H9 (cell line): Measurements from ENCODE around the gene CFAP54. TPM values are rescaled to one million over a fixed set of nuclear protein-coding genes. Genes with fewer than 3 reads are reported as not detected.

Source experiments
- DNase-seq: peaks from one replicate; pipeline ENCODE4 v3.0.0-alpha.2; 2017
- H2AFZ ChIP-seq: one replicate; pipeline ENCODE4 v1.6.1; 2013; ENCODE audit warnings: mild to moderate bottlenecking, low read length, control low read depth, moderate library complexity
- H2AK5ac ChIP-seq: 2 replicates; pipeline ENCODE4 v1.6.1; 2013; ENCODE audit warnings: low read length, control low read depth, mixed read lengths; ENCODE audit not compliant: insufficient read length
- H2BK120ac ChIP-seq: one replicate; pipeline ENCODE4 v1.6.1; 2013; ENCODE audit warnings: low read depth, mild to moderate bottlenecking, low read length, control low read depth, inconsistent platforms; ENCODE audit not compliant: poor library complexity, severe bottlenecking
- H2BK12ac ChIP-seq: 2 replicates; pipeline ENCODE4 v1.6.1; 2013; ENCODE audit warnings: low read length, control low read depth, mixed read lengths, low read depth; ENCODE audit not compliant: insufficient read length
- H2BK15ac ChIP-seq: 2 replicates; pipeline ENCODE4 v1.6.1; 2013; ENCODE audit warnings: low read depth, low read length, control low read depth
- H2BK20ac ChIP-seq: one replicate; pipeline ENCODE4 v1.6.1; 2013; ENCODE audit warnings: low read depth, mild to moderate bottlenecking, low read length, control low read depth, inconsistent platforms; ENCODE audit not compliant: poor library complexity, severe bottlenecking
- H2BK5ac ChIP-seq: 2 replicates; pipeline ENCODE4 v1.6.1; 2013; ENCODE audit warnings: low read length, control low read depth, mixed read lengths; ENCODE audit not compliant: insufficient read length
- H3K14ac ChIP-seq: 2 replicates; pipeline ENCODE4 v1.6.1; 2013; ENCODE audit warnings: low read length, control low read depth; ENCODE audit not compliant: insufficient read depth
- H3K18ac ChIP-seq: 2 replicates; pipeline ENCODE4 v1.6.1; 2013; ENCODE audit warnings: low read depth, mild to moderate bottlenecking, mixed read lengths, low read length, control low read depth; ENCODE audit not compliant: insufficient read length
- H3K23ac ChIP-seq: 2 replicates; pipeline ENCODE4 v1.6.1; 2013; ENCODE audit warnings: low read length, control low read depth, mixed read lengths, low read depth; ENCODE audit not compliant: insufficient read length
- H3K23me2 ChIP-seq: 2 replicates; pipeline ENCODE4 v1.6.1; 2013; ENCODE audit warnings: low read depth, mild to moderate bottlenecking, mixed read lengths, low read length, control low read depth; ENCODE audit not compliant: insufficient read length, poor library complexity, severe bottlenecking
- H3K27ac ChIP-seq: 2 replicates; pipeline ENCODE4 v1.5.1; 2013; ENCODE audit warnings: low read length, control low read depth, mixed read lengths, low read depth; ENCODE audit not compliant: insufficient read length
- H3K27me3 ChIP-seq: 2 replicates; pipeline ENCODE4 v1.6.1; 2013; ENCODE audit warnings: low read length, control low read depth, inconsistent platforms; ENCODE audit not compliant: insufficient read depth
- H3K4ac ChIP-seq: 2 replicates; pipeline ENCODE4 v1.6.1; 2013; ENCODE audit warnings: low read depth, mild to moderate bottlenecking, control low read depth, inconsistent platforms, low read length, moderate library complexity
- H3K4me1 ChIP-seq: 2 replicates; pipeline ENCODE4 v1.6.1; 2013; ENCODE audit warnings: low read length, control low read depth, inconsistent platforms; ENCODE audit not compliant: insufficient read depth
- H3K4me2 ChIP-seq: 2 replicates; pipeline ENCODE4 v1.6.1; 2013; ENCODE audit warnings: low read length, control low read depth, mixed read lengths; ENCODE audit not compliant: insufficient read length, insufficient read depth
- H3K56ac ChIP-seq: 2 replicates; pipeline ENCODE4 v1.6.1; 2013; ENCODE audit warnings: low read depth, mild to moderate bottlenecking, mixed read lengths, low read length, control low read depth; ENCODE audit not compliant: insufficient read length
- H3K79me1 ChIP-seq: 2 replicates; pipeline ENCODE4 v1.6.1; 2013; ENCODE audit warnings: low read depth, mild to moderate bottlenecking, moderate library complexity, low read length, control low read depth, inconsistent platforms; ENCODE audit not compliant: insufficient read depth, poor library complexity, severe bottlenecking
- H3K79me2 ChIP-seq: 2 replicates; pipeline ENCODE4 v1.6.1; 2013; ENCODE audit warnings: low read length, control low read depth, inconsistent platforms; ENCODE audit not compliant: insufficient read depth
- H3K9ac ChIP-seq: 2 replicates; pipeline ENCODE4 v1.6.1; 2013; ENCODE audit warnings: low read length, control low read depth, mixed read lengths; ENCODE audit not compliant: insufficient read length; ENCODE audit errors: extremely low read depth
- H3K9me3 ChIP-seq: one replicate; pipeline ENCODE4 v1.6.1; 2013; ENCODE audit warnings: low read depth, low read length, inconsistent platforms; ENCODE audit not compliant: control insufficient read depth
- H3T11ph ChIP-seq: one replicate; pipeline ENCODE4 v1.6.1; 2013; ENCODE audit warnings: mild to moderate bottlenecking, low read length, control low read depth, inconsistent platforms
- H4K20me1 ChIP-seq: one replicate; pipeline ENCODE4 v1.6.1; 2013; ENCODE audit not compliant: control insufficient read depth, insufficient read length, insufficient read depth
- H4K5ac ChIP-seq: 2 replicates; pipeline ENCODE4 v1.6.1; 2013; ENCODE audit warnings: low read depth, mild to moderate bottlenecking, mixed read lengths, low read length, control low read depth; ENCODE audit not compliant: insufficient read length
- H4K8ac ChIP-seq: replicated peaks from 2 replicates; pipeline ENCODE4 v1.6.1; 2013; ENCODE audit warnings: low read length, control low read depth, mixed read lengths, low read depth; ENCODE audit not compliant: insufficient read length
- H4K91ac ChIP-seq: 2 replicates; pipeline ENCODE4 v1.6.1; 2013; ENCODE audit warnings: low read depth, mild to moderate bottlenecking, moderate library complexity, mixed read lengths, low read length, control low read depth; ENCODE audit not compliant: insufficient read length
- H3K27ac Mint-ChIP-seq, 3 experiments: 2 replicates in 2 of 3; 3 replicates in 1 of 3; pipeline ENCODE4 v1.8.0; 2020 to 2021; ENCODE audit warnings: mixed read lengths in 3 of 3, mild to moderate bottlenecking in 1 of 3, moderate library complexity in 1 of 3
- H3K27me3 Mint-ChIP-seq: 2 replicates; pipeline ENCODE4 v1.8.0; 2021; ENCODE audit warnings: low read depth, mild to moderate bottlenecking, moderate library complexity, mixed read lengths
- H3K36me3 Mint-ChIP-seq, 3 experiments: 2 replicates in 2 of 3; 3 replicates in 1 of 3; pipeline ENCODE4 v1.8.0; 2020 to 2021; ENCODE audit warnings: low read depth in 3 of 3, mixed read lengths in 3 of 3; ENCODE audit not compliant: insufficient read depth in 1 of 3
- H3K4me1 Mint-ChIP-seq, 2 experiments: 2 replicates each; pipeline ENCODE4 v1.8.0; 2020; ENCODE audit warnings: mixed read lengths in 2 of 2
- H3K4me3 Mint-ChIP-seq, 2 experiments: 2 replicates in 1 of 2; 3 replicates in 1 of 2; pipeline ENCODE4 v1.8.0; 2020 to 2021; ENCODE audit warnings: mild to moderate bottlenecking in 2 of 2, mixed read lengths in 2 of 2, moderate library complexity in 1 of 2
- H3K9me3 Mint-ChIP-seq, 2 experiments: 2 replicates in 1 of 2; 3 replicates in 1 of 2; pipeline ENCODE4 v1.8.0; 2020; ENCODE audit warnings: mild to moderate bottlenecking in 2 of 2, mixed read lengths in 2 of 2, moderate library complexity in 1 of 2
- CTCF ChIP-seq: fragments of 200-600 bp; sonication (generic); conservative IDR thresholded peaks from 3 replicates; pipeline ENCODE4 v1.8.0; 2021; ENCODE audit warnings: antibody characterized with exemption, mild to moderate bottlenecking
- WGBS: extraction: QIAGEN DNeasy Blood & Tissue Kit; methylation state at CpG from one replicate; pipeline ENCODE4 v1.1.7; 2013; ENCODE audit warnings: missing lambda C conversion rate, low lambda C conversion rate, mixed read lengths; ENCODE audit not compliant: insufficient read length; ENCODE audit errors: extremely low coverage; 5-methylcytosine and 5-hydroxymethylcytosine counted together
- total RNA-seq: library from RNA; stranded (reverse); gene quantifications from 2 replicates; pipeline ENCODE4 v1.2.1, GENCODE V29; 2021

Gene CFAP54
- total RNA-seq, 1 experiment from 2014 or later: 0.24 TPM

- no peaks in the 10 kb centered on the region for H3K79me2 ChIP-seq
- H2BK15ac ChIP-seq: no peak overlapping the region
- no peak overlapping the region for H3K4me2 ChIP-seq
- H3K9me3 ChIP-seq: no peaks in the 10 kb centered on the region
- H3K23ac ChIP-seq: no peak overlapping the region
- H4K8ac ChIP-seq: no peak overlapping the region
- no peak overlapping the region for H2BK5ac ChIP-seq
- Mint-ChIP-seq H3K27me3 (no peaks in the 10 kb centered on the region), H3K27ac (no peak overlapping the region), H3K4me1 (no peaks in the 10 kb centered on the region), H3K4me3 (no peak overlapping the region), H3K36me3 (no peaks in the 10 kb centered on the region), H3K9me3 (no peaks in the 10 kb centered on the region)
- no peak overlapping the region for H3K14ac ChIP-seq
- no peaks in the 10 kb centered on the region for H3K27me3 ChIP-seq
- no peak overlapping the region for H2AFZ ChIP-seq
- no peak overlapping the region for H3K18ac ChIP-seq
- H4K91ac ChIP-seq: no peak overlapping the region
- no peaks in the 10 kb centered on the region for H3K23me2 ChIP-seq
- no peak for DNase-seq
- TF ChIP-seq CTCF: no peak
- no peak overlapping the region for H3K56ac ChIP-seq
- H2BK12ac ChIP-seq: no peak overlapping the region
- no peak overlapping the region for H3T11ph ChIP-seq
- H3K4ac ChIP-seq: no peak overlapping the region
- H3K9ac ChIP-seq: no peak overlapping the region
- no peaks in the 10 kb centered on the region for H3K4me1 ChIP-seq
- no peak overlapping the region for H2BK120ac ChIP-seq
- H2AK5ac ChIP-seq: no peak overlapping the region
- WGBS: no CpG with 5 or more reads among the region's 1 CpG
- H4K20me1 ChIP-seq: no peaks in the 10 kb centered on the region
- H2BK20ac ChIP-seq: no peak overlapping the region
- no peak overlapping the region for H3K27ac ChIP-seq
- H4K5ac ChIP-seq: no peak overlapping the region
- H3K79me1 ChIP-seq: no peaks in the 10 kb centered on the region
Observed at GRCh38 chr12:96878704-96879103, 389.3 kb downstream of the CFAP54 start.
